GM19035 (cell line): ENCODE data around the gene ULK1.

ENCODE experiments used
- ATAC-seq: cut with Tn5 transposase; IDR thresholded peaks from one replicate; pipeline ENCODE4 v1.9.1; 2021; ENCODE audit not compliant: unreplicated experiment

ULK1 gene

GRCh38 chr12:131894313-131894860, at the start of gene ULK1:
Gene ULK1, plus strand, starts transcription at chr12:131894622. Its CDS starts 380 bp downstream, at chr12:131895002.
- peak; percentile 83 for ATAC-seq

- ATAC-seq, result no peak
These were observed 49.8 kb upstream of the ULK1 start for GRCh38 chr12:131844656-131845055.

GRCh38 chr12:131845121-131845520, 49.3 kb upstream of the ULK1 start:
- no peak for ATAC-seq

DNA sequence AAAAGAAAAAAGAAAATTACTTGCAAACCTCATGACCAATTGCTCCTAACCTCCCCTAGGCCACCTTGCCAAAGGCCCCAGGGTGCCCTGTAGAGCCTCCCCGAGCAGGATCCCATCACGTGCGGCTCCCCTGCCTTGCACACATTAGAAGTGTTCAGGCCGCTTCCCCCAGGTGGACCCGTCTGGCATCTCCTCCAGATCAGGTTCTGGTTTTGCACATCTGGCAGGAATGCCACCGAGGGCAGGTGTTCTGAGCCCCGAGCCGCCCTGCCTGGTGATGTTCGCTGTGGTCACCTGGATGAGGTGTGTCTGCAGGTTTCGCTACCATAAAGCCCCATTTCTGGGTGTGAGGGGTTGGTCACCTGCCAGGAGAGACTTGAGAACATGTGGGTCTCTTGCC, 47.0 kb upstream of the ULK1 start:
- no peak for ATAC-seq

- ATAC-seq, result no peak
These were observed 45.7 kb upstream of the ULK1 start for GRCh38 chr12:131848753-131849152.

- no peak for ATAC-seq
These were observed 44.5 kb upstream of the ULK1 start for GRCh38 chr12:131849700-131850553.

- no peak for ATAC-seq
These were observed 43.4 kb upstream of the ULK1 start for GRCh38 chr12:131850856-131851559.

DNA sequence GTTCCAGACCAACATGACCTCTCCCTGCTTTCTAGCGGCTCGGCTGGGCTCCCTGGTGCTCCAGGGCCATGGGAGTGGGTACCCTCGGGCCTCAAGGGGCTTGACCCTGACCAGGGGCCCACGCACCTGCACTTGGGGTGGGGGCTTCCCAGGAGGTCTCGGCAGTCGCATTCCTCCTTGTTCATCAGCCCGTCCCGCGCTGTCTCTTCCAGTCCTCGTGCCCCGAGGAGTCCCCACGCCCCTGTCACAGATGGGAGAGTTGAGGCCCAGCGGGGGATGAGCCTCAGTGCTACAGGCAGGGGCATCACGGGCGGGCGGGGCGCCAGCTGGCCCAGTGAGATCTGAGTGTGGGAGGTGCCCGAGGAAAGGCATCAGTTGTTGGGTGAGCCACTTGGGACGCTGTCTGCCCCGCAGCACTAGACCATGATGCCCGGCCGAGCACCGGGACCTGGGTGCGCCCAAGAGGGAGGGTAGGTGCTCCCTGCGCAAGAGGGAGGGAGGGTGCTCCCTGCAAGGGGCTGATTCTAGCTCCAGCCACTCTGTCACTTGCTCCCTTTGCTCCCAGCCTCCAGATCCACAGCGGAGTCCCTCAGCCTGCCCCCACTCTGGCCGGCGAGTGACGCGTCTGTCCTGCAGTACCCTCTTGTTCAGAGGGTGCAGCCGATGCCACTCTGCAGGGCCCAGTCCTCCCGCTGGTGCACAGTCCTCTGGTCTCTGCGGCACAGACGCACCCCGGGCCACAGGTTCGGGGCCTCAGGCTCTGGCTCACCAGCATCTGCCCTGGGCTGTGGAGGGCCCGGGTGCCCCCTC, 42.5 kb upstream of the ULK1 start:
- ATAC-seq, result no peak

DNA sequence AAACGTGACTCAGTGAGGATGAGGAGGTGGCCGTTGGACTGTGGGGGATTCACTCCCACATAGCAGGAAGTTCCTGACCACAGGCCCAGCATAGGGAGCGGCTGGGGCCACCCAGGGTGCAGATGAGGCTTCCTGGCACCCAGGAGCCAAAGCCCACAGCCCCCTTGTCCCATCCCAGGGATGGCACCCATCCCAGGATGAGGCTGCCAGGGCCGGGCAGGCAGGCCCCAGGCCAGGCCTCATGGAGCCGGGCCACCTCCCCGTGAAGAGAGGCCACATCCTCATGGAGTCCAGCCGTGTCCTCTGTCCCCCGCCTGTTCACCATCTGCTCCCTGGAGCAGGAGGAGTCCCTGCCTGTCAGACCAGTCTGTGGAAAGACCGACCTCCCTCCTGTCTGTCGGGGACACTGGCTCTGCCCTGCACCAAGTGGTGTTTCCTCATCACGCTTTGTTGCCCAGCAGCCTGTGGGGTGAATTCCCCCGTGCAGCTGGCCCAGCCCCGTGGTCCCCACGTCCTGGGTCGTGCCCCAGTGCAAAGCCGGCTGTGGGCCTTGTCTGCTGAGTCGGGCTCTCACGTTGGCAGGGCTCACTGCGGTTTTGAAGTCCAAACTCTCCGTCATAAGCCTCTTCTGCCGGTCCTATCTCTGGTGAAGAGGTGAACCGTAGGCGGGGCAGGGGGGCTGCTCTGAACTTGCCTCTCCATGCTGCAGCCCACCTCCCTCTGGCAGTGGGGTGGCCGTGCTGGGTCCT, 41.7 kb upstream of the ULK1 start:
- ATAC-seq, result no peak

GRCh38 chr12:131853832-131854797, 40.3 kb upstream of the ULK1 start:
- no peak for ATAC-seq

DNA sequence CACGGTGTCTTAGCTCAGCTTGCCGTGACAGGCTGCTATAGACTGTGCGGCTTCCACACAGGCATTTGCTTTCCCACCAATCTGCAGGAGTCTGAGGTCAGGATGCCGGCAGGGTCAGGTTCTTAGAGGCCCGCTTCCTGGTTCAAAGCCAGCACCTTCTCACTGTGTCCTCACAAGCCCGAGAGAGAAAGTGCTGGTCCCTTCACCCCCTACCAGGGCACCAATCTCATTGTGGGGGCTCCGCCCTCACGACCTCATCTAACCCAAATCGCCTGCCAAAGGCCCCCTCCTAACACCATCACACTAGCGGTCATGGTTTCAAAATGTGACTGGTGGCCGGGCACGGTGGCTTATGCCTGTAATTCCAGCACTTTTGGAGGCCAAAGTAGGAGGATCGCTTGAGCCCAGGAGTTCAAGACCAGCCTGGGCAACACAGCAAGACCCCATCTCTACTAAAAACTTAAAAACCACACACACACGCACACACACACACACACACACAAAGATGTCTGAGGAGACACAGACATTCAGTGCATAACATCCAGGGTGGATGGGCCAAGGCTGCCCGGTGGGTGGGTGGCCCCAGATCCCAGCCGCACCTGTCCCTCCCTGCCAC, 39.5 kb upstream of the ULK1 start:
- ATAC-seq, result no peak

DNA sequence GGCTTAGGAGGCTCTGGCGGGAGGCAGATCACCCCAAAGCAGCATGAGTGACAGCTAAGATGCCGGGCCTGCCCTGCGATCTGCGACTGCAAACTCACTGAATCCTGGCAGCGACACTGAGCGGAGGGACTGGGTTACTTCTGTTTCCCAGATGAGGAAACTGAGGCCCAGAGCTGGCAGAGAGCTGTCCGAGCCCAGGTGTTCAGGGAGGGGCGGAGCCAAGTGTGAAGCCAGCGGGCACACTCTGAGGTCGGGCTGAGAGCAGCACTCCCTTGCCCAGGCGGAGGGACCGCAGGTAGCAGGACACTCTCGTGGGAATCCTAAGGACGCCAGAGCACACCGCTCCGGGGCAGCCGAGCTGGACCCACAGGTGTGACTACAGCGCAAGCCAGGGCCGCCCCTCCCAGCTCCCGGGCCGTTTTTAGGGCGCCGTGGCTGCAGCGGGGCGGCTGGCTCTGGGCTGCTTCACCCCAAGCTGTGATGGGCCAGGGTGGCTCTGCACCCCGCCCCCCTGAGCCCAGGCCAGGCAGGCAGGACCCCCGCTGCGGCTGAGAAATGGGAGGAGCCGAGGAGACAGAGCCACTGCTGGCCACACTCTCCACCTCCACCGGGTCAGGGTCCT, 38.8 kb upstream of the ULK1 start:
- no peak for ATAC-seq

GRCh38 chr12:131856366-131857097, 37.9 kb upstream of the ULK1 start:
- no peak for ATAC-seq

- ATAC-seq, result no peak
These were observed 36.2 kb upstream of the ULK1 start for GRCh38 chr12:131857908-131858850.

DNA sequence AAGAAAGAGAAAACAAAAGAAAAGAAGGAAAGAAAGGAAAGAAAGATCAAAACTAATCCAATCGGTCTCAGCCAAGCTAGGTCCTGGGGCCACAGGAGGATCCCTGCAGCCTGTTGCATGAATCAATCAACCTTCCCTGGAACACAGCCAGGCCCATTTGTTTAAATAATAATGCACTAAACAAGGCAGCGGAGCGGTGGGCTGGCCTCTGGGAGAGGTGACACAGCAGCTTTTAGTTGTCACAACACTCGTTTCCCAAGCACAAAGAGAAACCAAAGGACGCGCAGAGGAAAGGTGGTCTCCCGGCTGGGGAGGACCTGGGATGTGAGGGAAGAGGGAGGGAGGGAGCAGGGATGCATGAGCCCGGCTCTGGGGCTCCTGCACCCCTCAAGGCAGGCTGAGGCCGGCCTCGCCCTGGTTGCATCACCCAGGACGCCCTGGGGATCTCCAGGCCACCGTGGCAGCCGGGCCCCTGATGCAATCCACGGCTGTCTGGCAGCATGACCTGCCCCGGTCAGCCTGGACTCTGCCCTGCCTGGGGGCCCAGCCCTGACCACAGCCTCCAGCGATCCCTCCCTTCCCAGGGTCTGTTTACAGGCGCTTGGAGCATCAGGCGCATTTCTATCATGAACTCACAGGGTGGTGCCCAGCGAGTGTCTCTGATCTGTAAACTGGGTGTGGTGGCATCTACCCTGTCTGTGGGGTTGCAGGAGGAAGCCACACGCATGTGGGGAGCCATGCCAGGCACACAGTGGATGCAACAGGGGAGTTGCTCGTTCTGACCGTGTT, 33.8 kb upstream of the ULK1 start:
- ATAC-seq, result no peak
